Thyroid gland (tissue), 4 donors: ENCODE data around the gene ALDH1A2.

ENCODE experiments used
- CTCF ChIP-seq, 6 experiments: fragments of 200-600 bp in 3 of 6; fragments of 450-650 bp in 3 of 6; sonication (generic) in 3 of 6; IDR thresholded peaks; one replicate each; pipeline ENCODE4 v1.5.1; 2016 to 2019; ENCODE audit warnings: antibody characterized with exemption in 6 of 6, mild to moderate bottlenecking in 2 of 6, inconsistent platforms in 1 of 6, moderate library complexity in 1 of 6
- POLR2A ChIP-seq, 2 donors: fragments of 450-650 bp; IDR thresholded peaks; one replicate each; pipeline ENCODE4 v1.6.1; 2017; ENCODE audit warnings: antibody characterized with exemption in 2 of 2, mild to moderate bottlenecking in 2 of 2, moderate library complexity in 1 of 2

- no peak for TF ChIP-seq CTCF (IDR thresholded peaks at IDR 0.05)
- TF ChIP-seq POLR2A (IDR thresholded peaks at IDR 0.05): no peak
These were observed 51.0 kb downstream of the ALDH1A2 start for GRCh38 chr15:58014470-58014869.
